Fibroblast of villous mesenchyme (primary cell): ENCODE measurements around the gene GALNTL6. TPM values are rescaled to one million over a fixed set of nuclear protein-coding genes. Genes with fewer than 3 reads are reported as not detected.
"Not testable (repeated sequence)": the region's sequence is repeated elsewhere in the genome, so short reads cannot be mapped to it uniquely, and the experiment has no call there.

ENCODE experiments used
- DNase-seq: peaks from one replicate; pipeline ENCODE4 v3.0.0-alpha.2; 2010; ENCODE audit warnings: low read depth
- H3K4me3 ChIP-seq: 2 replicates; pipeline ENCODE4 v1.5.1; 2011; ENCODE audit warnings: low read depth, mild to moderate bottlenecking, low read length
- CTCF ChIP-seq: IDR thresholded peaks from 2 replicates; pipeline ENCODE4 v1.5.1; 2012; ENCODE audit warnings: low read depth, mild to moderate bottlenecking, low read length; ENCODE audit not compliant: insufficient read depth
- total RNA-seq: library from RNA; depleted of rRNA; stranded (reverse); fragments of >200 nt; gene quantifications from 2 replicates; pipeline ENCODE4 v1.2.3, GENCODE V29; 2012

Gene GALNTL6
- total RNA-seq, 1 donor = not detected

DNA sequence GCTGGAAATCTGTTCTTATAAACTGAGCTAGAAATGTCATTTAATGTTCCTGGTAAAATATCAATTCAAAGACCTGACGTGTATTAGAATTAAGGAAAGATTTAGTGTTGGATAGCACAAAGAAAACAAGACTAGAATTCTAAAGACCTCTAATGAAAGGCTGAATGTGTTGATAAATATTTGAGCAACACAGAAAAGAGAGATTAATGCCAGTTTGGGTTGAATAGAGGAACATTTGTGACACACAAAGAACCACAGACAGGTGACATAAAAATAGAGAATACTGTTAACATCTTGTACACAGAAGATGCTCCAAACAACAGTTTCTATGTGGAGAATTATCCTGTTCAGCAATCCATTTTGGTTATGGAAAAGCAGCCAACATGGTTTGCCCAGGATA lies 1133.3 kb downstream of the GALNTL6 start:
- no peak for TF ChIP-seq CTCF
- DNase-seq = no peak
- H3K4me3 ChIP-seq = no peak overlapping the region

- H3K4me3 ChIP-seq = no peak overlapping the region
- no peak for TF ChIP-seq CTCF
- no peak for DNase-seq
Observed at GRCh38 chr4:172947594-172947993, 1134.4 kb downstream of the GALNTL6 start.

- DNase-seq = no peak
- TF ChIP-seq CTCF = no peak
- H3K4me3 ChIP-seq = no peak overlapping the region
Observed at GRCh38 chr4:172950990-172951389, 1137.8 kb downstream of the GALNTL6 start.

DNA sequence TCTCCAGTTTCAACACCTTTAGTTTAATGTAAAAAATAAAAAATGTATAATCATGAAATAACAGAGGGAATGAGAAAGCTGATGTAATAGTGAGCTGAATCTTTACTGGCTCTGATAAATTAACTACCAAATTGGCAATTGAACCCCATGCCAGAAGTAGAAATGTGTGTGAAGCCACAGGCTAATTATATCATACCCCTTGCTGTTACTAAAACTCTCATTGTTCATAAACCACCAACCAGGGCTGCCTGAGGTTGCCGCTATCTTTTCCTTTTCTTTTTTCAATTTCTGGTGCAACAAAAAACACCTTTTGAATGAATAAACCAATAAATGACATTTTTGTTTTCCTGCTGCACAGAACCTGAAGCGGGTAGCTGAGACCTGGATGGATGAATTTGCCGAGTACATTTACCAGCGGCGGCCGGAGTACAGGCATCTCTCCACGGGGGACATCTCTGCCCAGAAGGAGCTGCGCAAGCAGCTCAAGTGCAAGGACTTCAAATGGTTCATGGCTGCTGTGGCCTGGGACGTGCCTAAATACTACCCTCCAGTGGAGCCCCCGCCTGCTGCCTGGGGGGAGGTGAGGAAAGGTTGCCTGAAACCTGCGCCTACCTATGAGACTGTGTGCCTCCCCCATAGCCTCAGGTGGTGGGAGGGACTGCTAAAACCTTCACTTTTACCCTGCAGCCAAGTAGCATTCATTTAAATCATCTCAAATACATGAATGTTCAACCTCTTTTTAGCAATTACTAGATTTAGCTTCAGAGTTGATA lies 1138.7 kb downstream of the GALNTL6 start:
- no peak overlapping the region for H3K4me3 ChIP-seq
- TF ChIP-seq CTCF = no peak
- no peak for DNase-seq

DNA sequence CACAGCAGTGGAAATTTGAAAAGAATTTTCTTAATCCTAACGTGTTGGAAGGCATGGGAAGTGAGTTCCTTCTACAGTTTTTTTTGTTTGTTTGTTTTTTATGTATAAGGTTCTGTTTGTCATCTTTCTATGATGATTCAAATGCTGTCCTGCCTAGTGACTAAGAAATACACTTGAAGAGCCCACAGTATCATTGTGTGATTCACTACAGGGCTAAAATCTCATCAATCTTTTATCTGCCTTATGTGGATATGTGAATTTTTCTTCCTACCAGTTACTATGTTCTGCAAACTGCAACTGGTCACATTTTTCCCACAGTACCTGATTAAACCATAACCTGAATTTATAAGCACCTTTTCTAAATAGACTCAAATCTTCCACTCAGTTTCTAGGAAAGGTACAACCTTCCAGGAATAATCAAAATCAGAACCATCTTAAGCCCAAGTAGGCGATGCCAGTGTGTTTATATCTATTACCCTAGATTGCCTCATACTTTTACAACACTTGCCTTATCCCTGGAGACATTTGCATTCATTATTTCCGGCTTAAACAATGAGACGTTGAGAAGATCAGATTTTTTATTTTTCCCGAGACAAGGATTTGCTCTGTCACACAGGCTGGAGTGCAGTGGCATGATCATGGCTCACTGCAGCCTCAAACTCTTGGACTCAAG lies 1140.8 kb downstream of the GALNTL6 start:
- no peak for DNase-seq
- no peak for TF ChIP-seq CTCF
- no peak overlapping the region for H3K4me3 ChIP-seq

- DNase-seq, H3K4me3 ChIP-seq: not testable (repeated sequence)
Observed at GRCh38 chr4:172956340-172956739, 1143.1 kb downstream of the GALNTL6 start.

DNA sequence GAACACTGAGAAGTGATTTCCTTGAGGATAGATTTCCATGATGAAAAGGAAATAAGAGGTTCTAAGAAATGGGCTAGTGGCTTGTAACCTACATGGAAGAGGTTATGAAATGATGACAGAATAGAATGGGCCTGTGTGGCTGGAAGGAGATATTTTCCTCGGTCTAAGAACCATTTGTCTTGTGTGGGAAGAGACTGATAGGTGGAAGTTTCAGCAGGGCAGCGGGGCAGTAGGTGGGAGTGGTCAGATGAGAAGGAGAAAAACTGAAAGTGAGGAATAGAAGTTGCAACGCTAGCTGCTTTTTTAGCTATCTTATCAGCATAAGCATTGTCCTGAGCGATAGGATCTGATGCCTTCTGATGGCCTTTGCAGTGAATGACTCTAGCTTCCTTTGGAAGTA lies 1144.0 kb downstream of the GALNTL6 start:
- DNase-seq = no peak
- no peak for TF ChIP-seq CTCF
- no peak overlapping the region for H3K4me3 ChIP-seq
